ENCODE measurements around the gene CSK. TPM values are rescaled to one million over a fixed set of nuclear protein-coding genes. Genes with fewer than 3 reads are reported as not detected.

Gene CSK
- total RNA-seq, 1 experiment from 2014 or later: 49.2 TPM

GRCh38 chr15:74831813-74832495 lies 50.1 kb downstream of the CSK start:
- Histone ChIP-seq H3K79me1 (ENCODE audit: insufficient read depth, low read depth, low read length, poor library complexity, severe bottlenecking) (no peaks in the 10 kb centered on the region), H3K4me1 (ENCODE audit: insufficient read depth, low read length) (no peaks in the 10 kb centered on the region), H2BK20ac (ENCODE audit: low read depth, low read length, poor library complexity, severe bottlenecking) (no peak overlapping the region), H3K79me2 (ENCODE audit: insufficient read depth, low read length) (no peaks in the 10 kb centered on the region), H2BK5ac (ENCODE audit: insufficient read length, low read length) (no peak overlapping the region), H3K9ac (ENCODE audit: extremely low read depth, insufficient read length, low read length) (no peak overlapping the region), H2BK15ac (ENCODE audit: low read depth, low read length) (no peak overlapping the region), H3K27me3 (ENCODE audit: insufficient read depth, low read length) (peaks cover 5% of the 10 kb centered on the region; the same call in 1 of the 2 replicates), H2BK12ac (ENCODE audit: insufficient read length, low read depth, low read length) (no peak overlapping the region), H4K91ac (ENCODE audit: insufficient read length, low read depth, low read length) (no peak overlapping the region), H2BK120ac (ENCODE audit: low read depth, low read length, poor library complexity, severe bottlenecking) (no peak overlapping the region), H3K9me3 (ENCODE audit: control insufficient read depth, low read depth, low read length) (no peaks in the 10 kb centered on the region), H3K4ac (ENCODE audit: low read depth, low read length) (no peak overlapping the region), H3K23ac (ENCODE audit: insufficient read length, low read depth, low read length) (no peak overlapping the region), H4K5ac (ENCODE audit: insufficient read length, low read depth, low read length) (no peak overlapping the region), H3K14ac (ENCODE audit: insufficient read depth, low read length) (no peak overlapping the region), H3K18ac (ENCODE audit: insufficient read length, low read depth, low read length) (no peak overlapping the region), H3K56ac (ENCODE audit: insufficient read length, low read depth, low read length) (no peak overlapping the region), H4K20me1 (ENCODE audit: control insufficient read depth, insufficient read depth, insufficient read length) (no peaks in the 10 kb centered on the region), H3K4me2 (ENCODE audit: insufficient read depth, insufficient read length, low read length) (no peak overlapping the region), H3K23me2 (ENCODE audit: insufficient read length, low read depth, low read length, poor library complexity, severe bottlenecking) (no peaks in the 10 kb centered on the region), H2AK5ac (ENCODE audit: insufficient read length, low read length) (no peak overlapping the region), H4K8ac (replicated peaks; ENCODE audit: insufficient read length, low read depth, low read length) (no peak overlapping the region), H3T11ph (ENCODE audit: low read length) (no peak overlapping the region), H3K27ac (ENCODE audit: insufficient read length, low read depth, low read length) (no peak overlapping the region), H2AFZ (ENCODE audit: low read length) (no peak overlapping the region)
- Mint-ChIP-seq H3K27ac (no peak overlapping the region; a peak in 1 of 7 replicates), H3K27me3 (ENCODE audit: low read depth) (peaks cover 32% of the 10 kb centered on the region), H3K4me3 (no peak overlapping the region), H3K36me3 (ENCODE audit: insufficient read depth in 1 of 3, low read depth in 3 of 3) (peaks cover 0 to 17% (median 10%) of the 10 kb centered on the region in 3 experiments; a peak in 5 of 7 replicates), H3K4me1 (peaks cover 6 to 24% of the 10 kb centered on the region in 2 experiments; a peak in 3 of 4 replicates), H3K9me3 (no peaks in the 10 kb centered on the region)
- no peak for TF ChIP-seq CTCF (conservative IDR thresholded peaks at IDR 0.05)
- DNase-seq: no peak
- WGBS (ENCODE audit: extremely low coverage, insufficient read length, low lambda C conversion rate): no CpG with 5 or more reads among the region's 15 CpGs

All from H9 (cell line).